ENCODE data around the gene MYL5.

DNA sequence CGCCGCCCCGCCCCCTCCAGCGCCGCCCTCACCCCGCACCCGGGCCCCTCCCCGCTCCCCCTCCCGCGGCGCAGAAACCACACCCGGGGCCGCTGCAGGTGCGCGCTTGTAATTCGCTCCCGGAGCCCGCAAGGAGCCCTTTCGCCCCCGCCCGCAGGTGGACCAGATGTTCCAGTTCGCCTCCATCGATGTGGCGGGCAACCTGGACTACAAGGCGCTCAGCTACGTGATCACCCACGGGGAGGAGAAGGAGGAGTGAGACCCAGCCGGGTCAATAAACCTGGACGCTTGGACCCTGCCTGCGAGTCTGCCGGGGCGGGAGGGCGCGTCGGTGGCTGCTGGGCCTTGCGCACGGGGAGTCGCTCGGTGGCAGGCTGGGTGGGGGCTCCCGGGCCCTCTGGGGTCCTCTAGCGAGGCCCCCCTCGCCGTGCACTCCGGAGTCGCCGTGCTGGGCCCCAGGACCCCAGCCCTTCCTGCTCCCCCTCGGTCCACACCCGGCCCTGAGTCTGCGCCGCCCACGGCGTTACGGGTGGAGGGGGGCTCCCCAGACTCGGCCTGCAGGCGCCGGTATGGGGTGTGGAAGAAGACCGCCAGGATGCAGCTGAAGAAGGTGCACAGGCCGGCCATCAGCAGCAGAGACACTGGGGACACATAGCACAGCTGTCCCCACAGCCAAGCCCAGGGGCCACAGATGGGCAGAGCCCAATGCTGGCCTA is 7.6 kb downstream of the MYL5 start:
- TF ChIP-seq MYC (IDR thresholded peaks at IDR 0.05; ENCODE audit: low read depth, low read length): no peak
- TF ChIP-seq, protein P1, sequence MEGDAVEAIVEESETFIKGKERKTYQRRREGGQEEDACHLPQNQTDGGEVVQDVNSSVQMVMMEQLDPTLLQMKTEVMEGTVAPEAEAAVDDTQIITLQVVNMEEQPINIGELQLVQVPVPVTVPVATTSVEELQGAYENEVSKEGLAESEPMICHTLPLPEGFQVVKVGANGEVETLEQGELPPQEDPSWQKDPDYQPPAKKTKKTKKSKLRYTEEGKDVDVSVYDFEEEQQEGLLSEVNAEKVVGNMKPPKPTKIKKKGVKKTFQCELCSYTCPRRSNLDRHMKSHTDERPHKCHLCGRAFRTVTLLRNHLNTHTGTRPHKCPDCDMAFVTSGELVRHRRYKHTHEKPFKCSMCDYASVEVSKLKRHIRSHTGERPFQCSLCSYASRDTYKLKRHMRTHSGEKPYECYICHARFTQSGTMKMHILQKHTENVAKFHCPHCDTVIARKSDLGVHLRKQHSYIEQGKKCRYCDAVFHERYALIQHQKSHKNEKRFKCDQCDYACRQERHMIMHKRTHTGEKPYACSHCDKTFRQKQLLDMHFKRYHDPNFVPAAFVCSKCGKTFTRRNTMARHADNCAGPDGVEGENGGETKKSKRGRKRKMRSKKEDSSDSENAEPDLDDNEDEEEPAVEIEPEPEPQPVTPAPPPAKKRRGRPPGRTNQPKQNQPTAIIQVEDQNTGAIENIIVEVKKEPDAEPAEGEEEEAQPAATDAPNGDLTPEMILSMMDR (IDR thresholded peaks at IDR 0.05; ENCODE audit: low read depth, low read length): no peak
- no peak for TF ChIP-seq POLR2A (IDR thresholded peaks at IDR 0.05; ENCODE audit: extremely low read depth, insufficient read length)
